ENCODE results near the gene SYNE2.

SYNE2 gene

GRCh38 chr14:64220466-64220865, 367.7 kb downstream of the SYNE2 start:
- DNase-seq (ENCODE audit: low read depth), result no peak

- no peak for DNase-seq (ENCODE audit: low read depth)
These were observed 368.7 kb downstream of the SYNE2 start for GRCh38 chr14:64221391-64222003.

GRCh38 chr14:64225151-64225757, 372.4 kb downstream of the SYNE2 start:
- no peak for DNase-seq (ENCODE audit: low read depth)

- DNase-seq (ENCODE audit: low read depth), result no peak
These were observed 375.1 kb downstream of the SYNE2 start for GRCh38 chr14:64227856-64228255.

GRCh38 chr14:64229489-64229888, 376.7 kb downstream of the SYNE2 start:
- no peak for DNase-seq (ENCODE audit: low read depth)

GRCh38 chr14:64232095-64232838, 379.5 kb downstream of the SYNE2 start:
- DNase-seq (ENCODE audit: low read depth), result no peak

- DNase-seq (ENCODE audit: low read depth), result no peak
These were observed 380.1 kb downstream of the SYNE2 start for GRCh38 chr14:64232944-64233343.

- DNase-seq (ENCODE audit: low read depth), result no peak
These were observed 380.9 kb downstream of the SYNE2 start for GRCh38 chr14:64233531-64234190.

GRCh38 chr14:64234877-64235651, 382.3 kb downstream of the SYNE2 start:
- DNase-seq (ENCODE audit: low read depth), result no peak

- DNase-seq (ENCODE audit: low read depth), result no peak
These were observed 383.1 kb downstream of the SYNE2 start for GRCh38 chr14:64235652-64236640.

- no peak for DNase-seq (ENCODE audit: low read depth)
These were observed 385.2 kb downstream of the SYNE2 start for GRCh38 chr14:64238049-64238448.

- no peak for DNase-seq (ENCODE audit: low read depth)
These were observed 385.8 kb downstream of the SYNE2 start for GRCh38 chr14:64238631-64239030.

- no peak for DNase-seq (ENCODE audit: low read depth)
These were observed 391.5 kb downstream of the SYNE2 start for GRCh38 chr14:64244279-64244678.

GRCh38 chr14:64245491-64245890, 392.7 kb downstream of the SYNE2 start:
- no peak for DNase-seq (ENCODE audit: low read depth)

GRCh38 chr14:64246688-64247087, 393.9 kb downstream of the SYNE2 start:
- DNase-seq (ENCODE audit: low read depth), result no peak

GRCh38 chr14:64247195-64247594, 394.4 kb downstream of the SYNE2 start:
- DNase-seq (ENCODE audit: low read depth), result no peak

GRCh38 chr14:64248689-64249088, 395.9 kb downstream of the SYNE2 start:
- no peak for DNase-seq (ENCODE audit: low read depth)

- no peak for DNase-seq (ENCODE audit: low read depth)
These were observed 396.6 kb downstream of the SYNE2 start for GRCh38 chr14:64249363-64249762.

GRCh38 chr14:64253672-64254071, 400.9 kb downstream of the SYNE2 start:
- no peak for DNase-seq (ENCODE audit: low read depth)

- DNase-seq (ENCODE audit: low read depth), result no peak
These were observed 403.0 kb downstream of the SYNE2 start for GRCh38 chr14:64255756-64256155.

- DNase-seq (ENCODE audit: low read depth), result no peak
These were observed 407.6 kb downstream of the SYNE2 start for GRCh38 chr14:64260418-64260817.

Measured in activated T-helper 9 cell treated with anti-CD3 and anti-CD28 coated beads, Interleukin-2, amount 50 U/mL, for 16 hours (primary cell).